NCI-H82 treated with DMSO at 0.1 percent for 48 hours (cell line): ENCODE data around the gene ZNF324.

Experiments
- DNase-seq: peaks from one replicate; lab custom pipeline; 2025; ENCODE audit not compliant: unreplicated experiment; lab: John Stamatoyannopoulos, UW

Gene ZNF324

GRCh38 chr19:58520257-58520599 is 53.3 kb downstream of the ZNF324 start:
- DNase-seq: no peak

- no peak for DNase-seq
Observed at GRCh38 chr19:58521651-58522050, 54.8 kb downstream of the ZNF324 start.

- no peak for DNase-seq
Observed at GRCh38 chr19:58522709-58523108, 55.8 kb downstream of the ZNF324 start.
